Nucleus accumbens (tissue), 56 donors: ENCODE measurements around the gene ADGRF5.

ENCODE experiments used
- DNase-seq, 56 donors: peaks; one replicate each; lab custom pipeline; 2025; lab: John Stamatoyannopoulos, UW

The ADGRF5 gene

GRCh38 chr6:46931416-46931815, 9.7 kb upstream of the ADGRF5 start:
- DNase-seq = no peak

DNA sequence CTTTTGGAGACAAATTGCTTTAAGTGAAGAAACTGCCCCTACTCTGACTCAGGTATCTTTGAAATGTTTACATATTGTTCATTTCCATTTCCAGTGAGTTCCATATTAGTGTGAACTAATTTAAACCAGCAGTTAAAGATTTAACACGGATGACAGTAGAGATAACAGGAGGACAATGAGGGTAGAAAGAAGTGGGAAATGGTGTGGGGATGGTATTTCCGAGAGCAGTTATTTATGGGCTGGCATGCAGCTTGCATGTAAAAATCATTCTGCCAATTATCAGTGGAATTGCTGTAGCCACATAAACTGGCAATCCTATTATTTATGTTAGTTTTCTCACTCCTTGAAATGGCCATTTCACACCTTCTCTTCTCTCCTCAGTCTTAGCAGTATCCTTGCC, 8.6 kb upstream of the ADGRF5 start:
- no peak for DNase-seq

DNA sequence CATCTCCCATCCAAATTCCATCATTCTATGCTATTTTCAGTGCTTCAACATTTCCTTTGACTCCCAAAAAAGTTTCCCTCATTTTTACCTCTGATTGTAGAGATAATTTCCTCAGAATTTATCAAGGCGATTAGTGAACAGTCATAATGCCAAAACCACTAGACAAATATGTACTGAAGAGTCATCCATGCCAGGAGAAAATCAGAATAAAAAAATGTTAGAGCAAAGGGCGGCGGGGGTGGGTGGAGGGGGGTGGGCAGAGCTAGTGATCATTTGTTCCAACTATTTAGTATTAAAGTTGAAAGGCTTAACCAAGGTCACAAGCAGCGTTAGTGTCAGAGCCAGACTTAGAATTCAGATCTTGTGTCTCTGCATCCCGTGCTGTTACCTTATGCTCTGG, 5.3 kb upstream of the ADGRF5 start:
- DNase-seq = no peak

DNA sequence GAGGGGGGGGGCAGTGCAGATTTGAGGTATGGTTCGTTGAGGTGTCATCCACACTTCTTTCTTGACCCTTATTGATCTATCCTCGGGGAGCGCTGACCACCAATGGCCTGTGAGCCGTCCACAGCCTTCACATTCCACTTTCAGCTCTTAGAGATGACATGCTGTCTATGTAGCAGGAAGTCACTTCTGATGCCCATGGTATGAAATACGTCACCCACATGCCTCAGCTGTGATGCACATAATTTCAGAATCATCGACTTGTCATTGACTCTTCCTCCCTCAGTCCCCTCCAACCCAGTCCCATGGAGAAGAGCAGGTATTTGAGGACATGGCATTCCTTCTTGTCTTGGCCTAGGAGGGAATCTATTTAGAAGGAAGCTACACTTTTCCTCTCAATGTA, 4.7 kb upstream of the ADGRF5 start:
- no peak for DNase-seq

GRCh38 chr6:46925563-46926253, 4.0 kb upstream of the ADGRF5 start:
- no peak for DNase-seq

- no peak for DNase-seq
Observed at GRCh38 chr6:46923476-46923875, 1.7 kb upstream of the ADGRF5 start.

- no peak for DNase-seq
Observed at GRCh38 chr6:46921059-46921458, 679 bp downstream of the ADGRF5 start.

DNA sequence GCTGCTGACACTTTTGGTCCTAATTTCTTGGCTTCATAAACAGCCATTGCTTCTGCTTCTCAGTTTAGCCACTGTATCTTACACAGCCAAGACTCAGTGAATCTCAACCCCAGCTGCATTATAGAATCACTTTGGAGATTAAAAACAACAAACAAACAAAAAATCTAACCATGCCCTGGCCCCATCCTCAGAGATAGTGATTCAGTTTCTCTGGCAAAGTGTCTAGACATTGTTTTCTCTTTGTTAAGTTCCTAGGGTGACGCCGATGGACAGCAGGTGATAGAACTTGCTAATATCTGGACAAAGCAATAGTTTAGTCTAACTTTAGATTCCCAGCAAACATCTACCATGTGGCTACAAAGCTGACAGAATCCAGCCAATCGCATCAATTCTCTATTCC, 2.9 kb downstream of the ADGRF5 start:
- DNase-seq = no peak

- no peak for DNase-seq
Observed at GRCh38 chr6:46917002-46917545, 4.7 kb downstream of the ADGRF5 start.

- no peak for DNase-seq
Observed at GRCh38 chr6:46915866-46916265, 5.9 kb downstream of the ADGRF5 start.

- no peak for DNase-seq
Observed at GRCh38 chr6:46915380-46915779, 6.4 kb downstream of the ADGRF5 start.

DNA sequence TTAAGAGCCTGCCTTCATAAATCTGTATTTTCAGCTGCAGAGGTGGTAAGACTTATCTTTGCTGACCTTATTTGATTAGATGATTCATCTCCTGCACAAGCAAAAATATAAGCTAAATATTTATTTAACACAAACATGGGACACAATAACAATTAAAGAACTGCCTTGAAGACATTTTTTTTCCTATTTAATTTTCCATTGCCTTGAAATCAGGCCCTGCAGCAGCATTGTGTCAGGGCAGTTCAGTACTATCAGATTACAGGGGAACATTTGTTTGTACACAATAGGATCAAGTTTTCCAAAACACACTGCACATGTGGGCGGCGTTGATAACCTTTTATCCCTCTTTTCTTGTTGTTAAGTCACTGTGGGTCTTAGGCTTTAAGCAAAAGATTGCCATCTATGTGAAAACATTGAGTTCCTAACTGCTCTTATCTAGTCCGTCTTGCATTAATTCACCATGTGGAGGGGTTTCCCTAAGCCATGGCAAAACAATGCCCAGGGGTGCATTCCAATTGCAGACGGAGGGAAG, 7.4 kb downstream of the ADGRF5 start:
- no peak for DNase-seq

- DNase-seq = no peak
Observed at GRCh38 chr6:46909371-46909770, 12.4 kb downstream of the ADGRF5 start.

DNA sequence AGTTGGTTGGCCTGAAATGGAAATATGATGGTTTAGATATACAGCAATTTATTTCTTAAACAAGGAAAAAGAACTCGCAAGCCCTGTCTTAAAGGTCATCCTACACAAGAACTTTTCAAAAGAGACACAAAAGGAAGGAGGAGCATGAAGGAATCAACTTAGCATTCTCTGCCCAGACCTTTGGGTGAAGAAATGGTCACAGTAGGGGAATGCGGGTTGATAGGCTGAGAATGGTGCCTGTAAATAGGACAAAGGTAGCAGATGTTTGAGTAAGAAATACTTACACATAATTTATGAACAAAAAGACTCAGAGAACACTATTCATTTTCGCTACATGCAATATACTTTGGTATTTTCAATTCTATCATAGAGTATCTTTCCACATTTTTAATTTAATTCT, 15.0 kb downstream of the ADGRF5 start:
- DNase-seq = no peak

- DNase-seq = no peak
Observed at GRCh38 chr6:46904117-46904516, 17.6 kb downstream of the ADGRF5 start.

DNA sequence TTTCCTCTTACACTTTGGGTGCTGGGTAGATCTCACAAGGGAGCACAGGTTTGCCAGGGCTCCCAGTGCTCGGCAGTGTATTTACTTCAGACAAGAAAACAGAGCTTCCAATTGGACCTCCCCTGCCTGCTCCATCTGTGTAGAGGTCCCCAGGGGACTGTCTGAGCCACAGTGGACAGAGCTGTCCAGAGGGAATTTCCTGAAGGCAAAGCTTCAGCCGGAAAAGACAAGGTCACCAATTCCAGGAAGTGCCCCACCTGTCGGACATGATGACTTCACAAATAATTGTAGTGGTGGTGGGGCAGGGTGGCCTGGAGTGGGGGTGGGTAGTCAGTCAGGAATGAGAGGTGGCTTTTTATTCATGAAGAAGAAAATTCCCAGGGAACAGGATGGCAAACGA, 18.6 kb downstream of the ADGRF5 start:
- DNase-seq = no peak

DNA sequence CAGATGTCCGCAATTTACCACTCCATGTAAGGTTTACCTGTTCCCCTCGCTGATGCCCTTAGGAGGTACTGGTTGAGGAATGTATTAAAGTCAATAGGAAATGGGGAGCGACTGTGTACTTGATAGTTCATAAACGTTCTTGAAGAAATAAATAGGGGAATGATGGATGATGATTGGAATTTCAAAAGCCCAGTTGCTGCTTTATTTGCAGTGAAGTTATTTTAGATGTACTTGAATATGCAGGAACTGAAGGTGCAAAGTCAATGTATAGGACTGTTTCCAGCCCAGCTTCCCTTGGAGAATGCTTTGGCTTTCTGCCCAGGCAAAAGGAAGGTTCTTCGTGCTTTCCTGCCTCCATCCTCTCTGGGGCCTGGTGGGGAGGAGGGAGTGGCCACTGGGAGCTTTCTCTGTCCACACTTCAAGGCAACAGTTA, 19.8 kb downstream of the ADGRF5 start:
- no peak for DNase-seq

DNA sequence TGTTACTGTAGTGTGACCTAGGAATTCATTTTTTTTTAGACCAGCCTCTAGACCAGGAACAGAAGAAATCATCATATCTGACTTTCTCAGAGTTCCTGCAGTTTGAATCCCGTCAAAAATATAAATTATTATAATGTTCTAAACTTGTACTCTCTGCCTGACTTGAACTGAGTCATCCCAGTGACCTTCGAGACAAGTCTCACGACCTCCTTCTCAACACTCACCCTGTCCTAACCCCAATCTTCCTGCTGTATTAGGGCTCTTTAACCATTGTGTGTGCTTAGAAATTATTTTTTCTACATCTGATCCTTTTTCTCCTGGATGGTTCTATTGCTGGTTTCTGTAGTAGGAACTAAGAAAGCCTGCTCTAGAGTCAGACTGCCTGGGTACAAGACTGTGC, 21.5 kb downstream of the ADGRF5 start:
- DNase-seq = no peak

DNA sequence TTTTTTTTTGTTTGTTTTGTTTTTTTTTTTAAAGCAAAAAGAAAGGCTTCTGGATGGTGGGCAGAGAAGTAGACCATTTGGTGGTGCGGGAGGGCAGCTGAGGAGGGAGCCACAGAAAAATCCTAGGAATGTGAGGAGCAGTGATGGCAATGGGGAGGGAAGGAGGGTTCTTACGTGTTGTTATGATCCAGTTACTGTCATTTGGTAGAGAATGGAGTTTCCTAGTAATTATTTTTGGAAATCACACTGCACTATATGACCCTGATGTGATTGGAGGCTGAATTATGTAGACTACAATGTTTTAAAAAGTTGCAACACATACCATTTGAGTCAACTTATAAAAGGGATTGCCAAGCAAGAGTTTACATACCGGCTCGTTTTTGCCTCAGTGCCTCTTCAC, 22.1 kb downstream of the ADGRF5 start:
- no peak for DNase-seq

DNA sequence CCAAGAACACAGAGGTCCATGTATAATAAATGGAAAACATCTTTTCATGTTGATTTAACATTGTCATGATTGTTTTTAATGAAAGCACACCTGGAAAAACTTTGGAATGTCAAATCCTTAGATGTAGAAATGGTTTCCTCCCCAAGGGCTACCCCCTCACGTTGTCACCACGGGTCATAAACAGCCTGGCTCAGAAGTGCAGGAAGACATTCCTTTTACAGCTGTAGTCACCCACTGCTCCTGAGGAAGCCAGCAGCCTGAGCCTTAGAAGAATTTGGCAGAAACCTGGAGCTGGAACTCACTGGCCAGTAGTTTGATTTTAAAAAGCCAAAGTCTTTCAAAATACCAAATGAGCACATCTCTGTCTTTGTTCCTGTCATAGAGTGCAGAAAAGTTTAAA, 23.7 kb downstream of the ADGRF5 start:
- DNase-seq = no peak

DNA sequence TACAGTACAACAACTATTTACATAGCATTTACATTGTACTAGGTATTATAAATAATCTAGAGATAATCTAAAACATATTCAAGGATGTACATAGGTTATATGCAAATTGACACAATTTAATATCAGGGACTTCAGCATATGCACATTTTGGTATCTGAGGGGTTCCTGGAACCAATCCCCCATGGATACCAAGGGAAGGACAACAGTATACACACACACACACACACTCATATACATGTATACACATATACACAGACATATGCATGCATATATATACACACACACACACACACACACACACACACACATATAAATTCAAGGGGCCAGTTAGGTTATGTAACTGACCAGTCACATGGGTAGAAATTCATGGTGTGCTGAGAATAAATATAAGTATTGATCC, 24.9 kb downstream of the ADGRF5 start:
- no peak for DNase-seq

- no peak for DNase-seq
Observed at GRCh38 chr6:46895930-46896329, 25.8 kb downstream of the ADGRF5 start.

- DNase-seq = no peak
Observed at GRCh38 chr6:46894433-46894832, 27.3 kb downstream of the ADGRF5 start.
